Measurements from ENCODE around the gene CRABP2.

- TF ChIP-seq ZFX (IDR thresholded peaks at IDR 0.05; ENCODE audit: borderline replicate concordance): no peak
- TF ChIP-seq, protein P1, sequence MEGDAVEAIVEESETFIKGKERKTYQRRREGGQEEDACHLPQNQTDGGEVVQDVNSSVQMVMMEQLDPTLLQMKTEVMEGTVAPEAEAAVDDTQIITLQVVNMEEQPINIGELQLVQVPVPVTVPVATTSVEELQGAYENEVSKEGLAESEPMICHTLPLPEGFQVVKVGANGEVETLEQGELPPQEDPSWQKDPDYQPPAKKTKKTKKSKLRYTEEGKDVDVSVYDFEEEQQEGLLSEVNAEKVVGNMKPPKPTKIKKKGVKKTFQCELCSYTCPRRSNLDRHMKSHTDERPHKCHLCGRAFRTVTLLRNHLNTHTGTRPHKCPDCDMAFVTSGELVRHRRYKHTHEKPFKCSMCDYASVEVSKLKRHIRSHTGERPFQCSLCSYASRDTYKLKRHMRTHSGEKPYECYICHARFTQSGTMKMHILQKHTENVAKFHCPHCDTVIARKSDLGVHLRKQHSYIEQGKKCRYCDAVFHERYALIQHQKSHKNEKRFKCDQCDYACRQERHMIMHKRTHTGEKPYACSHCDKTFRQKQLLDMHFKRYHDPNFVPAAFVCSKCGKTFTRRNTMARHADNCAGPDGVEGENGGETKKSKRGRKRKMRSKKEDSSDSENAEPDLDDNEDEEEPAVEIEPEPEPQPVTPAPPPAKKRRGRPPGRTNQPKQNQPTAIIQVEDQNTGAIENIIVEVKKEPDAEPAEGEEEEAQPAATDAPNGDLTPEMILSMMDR (IDR thresholded peaks at IDR 0.05): no peak
Measured at GRCh38 chr1:156751757-156752481, 46.5 kb upstream of the CRABP2 start.

Measured in 22Rv1 (cell line).